GM12864 (cell line): ENCODE results near the gene ANKDD1A.

ENCODE experiments used
- DNase-seq: peaks from one replicate; pipeline ENCODE4 v3.0.0-alpha.2; 2011; ENCODE audit warnings: low read depth
- H3K4me3 ChIP-seq: 2 replicates; pipeline ENCODE4 v1.5.1; 2011; ENCODE audit warnings: mild to moderate bottlenecking, low read depth, low read length, control low read depth
- CTCF ChIP-seq: IDR thresholded peaks from 2 replicates; pipeline ENCODE4 v1.5.1; 2011; ENCODE audit warnings: low read depth, mild to moderate bottlenecking, moderate library complexity, low read length, control low read depth, inconsistent platforms; ENCODE audit errors: missing control alignments

Gene ANKDD1A

GRCh38 chr15:64909546-64909945 lies 2.2 kb upstream of the ANKDD1A start:
- no peak for TF ChIP-seq CTCF
- H3K4me3 ChIP-seq = no peak overlapping the region
- DNase-seq = no peak

- DNase-seq = no peak
- no peak for TF ChIP-seq CTCF
- H3K4me3 ChIP-seq = peak overlapping the region; percentile 65
These were observed 950 bp downstream of the ANKDD1A start for GRCh38 chr15:64912379-64913325.

- no peak for TF ChIP-seq CTCF
- no peak for DNase-seq
- H3K4me3 ChIP-seq = no peak overlapping the region
These were observed 4.0 kb downstream of the ANKDD1A start for GRCh38 chr15:64915518-64916227.

GRCh38 chr15:64916365-64916764 lies 4.7 kb downstream of the ANKDD1A start:
- H3K4me3 ChIP-seq = no peak overlapping the region
- DNase-seq = no peak
- no peak for TF ChIP-seq CTCF

GRCh38 chr15:64917211-64917610 lies 5.5 kb downstream of the ANKDD1A start:
- TF ChIP-seq CTCF = no peak
- no peak for DNase-seq
- H3K4me3 ChIP-seq = no peak overlapping the region

- no peak overlapping the region for H3K4me3 ChIP-seq
- no peak for TF ChIP-seq CTCF
- DNase-seq = no peak
These were observed 8.0 kb downstream of the ANKDD1A start for GRCh38 chr15:64919721-64920120.
